Measurements from ENCODE around the gene CDHR5. TPM values are rescaled to one million over a fixed set of nuclear protein-coding genes. Genes with fewer than 3 reads are reported as not detected.

Gene CDHR5
- total RNA-seq, 8 experiments from 2014 or later = 0.31 to 1.3 (median 0.51) TPM

GRCh38 chr11:568306-569157 is 56.2 kb downstream of the CDHR5 start:
- ATAC-seq (replicated peaks in 6 of 8) = peak; percentile 90 to 94 (median 92)
- Histone ChIP-seq H3K4me1 (replicated peaks in 1 of 2) (peaks cover 12 to 26% of the 10 kb centered on the region in 2 donors), H3K4me3 (peak overlapping the region; percentile 49 to 74 (median 68)), H3K27ac (peak overlapping the region; percentile 80 to 90)
- no CpG with 5 or more reads among the region's 123 CpGs for WGBS, 10 experiments
- in situ Hi-C loops (cut with MboI; ENCODE audit: low pct_unique_long_range_greater_than_20kb in 2 of 9, low sequenced_read_pairs in 9 of 9, unreplicated experiment in 9 of 9) = loop anchor here in 1 of 9 experiments (25.0 kb wide), 1 partner anchor 194 kb away; no protein-coding TSS in a partner anchor

- Histone ChIP-seq H3K4me1 (replicated peaks in 1 of 2) (peaks cover 10 to 26% of the 10 kb centered on the region in 2 donors), H3K4me3 (peak overlapping the region; percentile 49 to 74 (median 68)), H3K27ac (peak overlapping the region in 1 of 2 donors; percentile 4)
- WGBS, 10 experiments = 60 to 90% (median 80%) methylated on average over 1 to 4 of the region's 41 CpGs; no CpG with 5 or more reads in 7 of the 10 experiments
- in situ Hi-C loops (cut with MboI; ENCODE audit: low pct_unique_long_range_greater_than_20kb in 2 of 9, low sequenced_read_pairs in 9 of 9, unreplicated experiment in 9 of 9) = loop anchor here in 1 of 9 experiments (25.0 kb wide), 1 partner anchor 195 kb away; no protein-coding TSS in a partner anchor
- ATAC-seq (replicated peaks in 6 of 8) = peak in 5 of 8 experiments; percentile 32 to 41 (median 36)
Observed at GRCh38 chr11:567629-568292, 57.0 kb downstream of the CDHR5 start.

DNA sequence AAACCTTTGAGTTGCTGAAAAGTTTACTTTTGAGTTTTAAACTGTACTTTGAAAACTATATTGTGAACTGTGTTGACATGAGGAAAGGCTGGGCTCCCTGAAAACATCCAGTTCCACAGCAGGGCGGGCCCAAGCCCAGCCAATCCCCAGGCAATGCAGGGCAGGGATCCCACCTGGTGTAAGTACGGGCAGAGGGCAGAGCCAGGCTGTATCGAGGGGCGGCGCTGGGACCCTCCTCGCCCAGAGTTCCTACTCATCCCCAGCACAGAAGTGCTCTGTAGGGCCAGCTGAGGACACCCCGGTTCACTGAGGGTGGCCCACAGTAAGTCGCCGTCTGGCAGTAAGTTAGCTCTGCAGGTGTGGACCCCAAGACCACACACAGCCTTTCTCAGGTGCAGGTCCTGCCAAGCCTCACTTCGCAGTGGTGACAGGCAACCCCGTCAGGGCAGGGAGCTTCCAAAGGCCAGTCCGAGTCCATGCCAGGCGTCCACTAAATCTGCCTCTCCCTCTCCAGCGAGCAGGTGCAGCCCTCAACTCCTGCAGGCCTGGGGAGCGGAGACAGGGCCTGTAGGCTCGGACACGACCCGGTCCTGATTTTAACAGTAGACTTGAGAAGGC is 57.6 kb downstream of the CDHR5 start:
- no peak for ATAC-seq (replicated peaks in 6 of 8)
- Histone ChIP-seq H3K4me1 (replicated peaks in 1 of 2) (peaks cover 10 to 26% of the 10 kb centered on the region in 2 donors), H3K4me3 (peak overlapping the region; percentile 49 to 74 (median 68)), H3K27ac (no peak overlapping the region)
- 50 to 100% (median 89%) methylated on average over 1 to 5 of the region's 18 CpGs; no CpG with 5 or more reads in 7 of the 10 experiments for WGBS, 10 experiments
- in situ Hi-C loops (cut with MboI; ENCODE audit: low pct_unique_long_range_greater_than_20kb in 2 of 9, low sequenced_read_pairs in 9 of 9, unreplicated experiment in 9 of 9) = loop anchor here in 1 of 9 experiments (25.0 kb wide), 1 partner anchor 195 kb away; no protein-coding TSS in a partner anchor

Other genes with a start within 250 kb of the CDHR5 start
- gene PKP3, start 230.7 kb downstream of the CDHR5 start, total RNA-seq = 10 to 100 TPM in 1 of 8 experiments, 1 to 10 TPM in 3, under 1 TPM in 3, not detected in 1; 0.21 to 24.4 (median 3.2) TPM
- gene SIGIRR, start 210.0 kb downstream of the CDHR5 start, total RNA-seq = 100 to 1,000 TPM in 1 of 8 experiments, 10 to 100 TPM in 7; 19.5 to 131 (median 28.5) TPM
- 1 to 10 TPM in 3 of 8 experiments, under 1 TPM in 4, not detected in 1; 0.11 to 4.3 (median 0.60) TPM for gene ANO9, start 182.9 kb downstream of the CDHR5 start, total RNA-seq
- gene PTDSS2, start 174.7 kb downstream of the CDHR5 start, total RNA-seq = 10 to 100 TPM; 11.4 to 37.9 (median 21.2) TPM
- 100 to 1,000 TPM in 4 of 8 experiments, 10 to 100 TPM in 4; 55.8 to 181 (median 94.8) TPM for gene RNH1, start 117.7 kb downstream of the CDHR5 start, total RNA-seq
- 10 to 100 TPM; 38.5 to 96.1 (median 57.2) TPM for gene HRAS, start 89.4 kb downstream of the CDHR5 start, total RNA-seq
- gene LRRC56, start 87.4 kb downstream of the CDHR5 start, total RNA-seq = 1 to 10 TPM in 6 of 8 experiments, under 1 TPM in 2; 0.75 to 7.6 (median 1.8) TPM
- gene LMNTD2, start 64.2 kb downstream of the CDHR5 start, total RNA-seq = 1 to 10 TPM in 4 of 8 experiments, under 1 TPM in 4; 0.29 to 5.4 (median 0.88) TPM
- gene RASSF7, start 64.0 kb downstream of the CDHR5 start, total RNA-seq = 10 to 100 TPM in 1 of 8 experiments, 1 to 10 TPM in 7; 4.6 to 10.4 (median 7.0) TPM
- 10 to 100 TPM; 11.9 to 32.0 (median 16.0) TPM for gene PHRF1, start 48.5 kb downstream of the CDHR5 start, total RNA-seq
- gene IRF7, start 9.0 kb downstream of the CDHR5 start, total RNA-seq = 10 to 100 TPM; 10.2 to 27.9 (median 17.0) TPM
- not detected for gene SCT, start 2.2 kb upstream of the CDHR5 start, total RNA-seq
- 1 to 10 TPM in 1 of 8 experiments, under 1 TPM in 4, not detected in 3; 0.22 to 1.8 (median 0.93) TPM for gene DRD4, start 12.3 kb upstream of the CDHR5 start, total RNA-seq
- gene DEAF1, start 70.3 kb upstream of the CDHR5 start, total RNA-seq = 10 to 100 TPM; 38.5 to 81.6 (median 54.3) TPM
- 10 to 100 TPM; 11.8 to 47.1 (median 20.9) TPM for gene TMEM80, start 70.9 kb upstream of the CDHR5 start, total RNA-seq
- gene EPS8L2, start 81.3 kb upstream of the CDHR5 start, total RNA-seq = 10 to 100 TPM in 3 of 8 experiments, 1 to 10 TPM in 5; 1.2 to 41.9 (median 7.9) TPM
- gene TALDO1, start 122.5 kb upstream of the CDHR5 start, total RNA-seq = 100 to 1,000 TPM in 3 of 8 experiments, 10 to 100 TPM in 5; 62.3 to 304 (median 94.6) TPM
- 10 to 100 TPM; 22.8 to 70.1 (median 38.0) TPM for gene GATD1, start 152.5 kb upstream of the CDHR5 start, total RNA-seq
- gene CEND1, start 165.1 kb upstream of the CDHR5 start, total RNA-seq = 10 to 100 TPM in 5 of 8 experiments, 1 to 10 TPM in 3; 1.8 to 21.7 (median 15.3) TPM
- gene SLC25A22, start 173.3 kb upstream of the CDHR5 start, total RNA-seq = 10 to 100 TPM; 21.4 to 45.6 (median 31.7) TPM
- gene PIDD1, start 180.3 kb upstream of the CDHR5 start, total RNA-seq = 10 to 100 TPM in 6 of 8 experiments, 1 to 10 TPM in 2; 9.0 to 20.0 (median 12.4) TPM
- gene RPLP2, start 185.0 kb upstream of the CDHR5 start, total RNA-seq = 1,000 to 10,000 TPM; 1,135 to 2,145 (median 1,757) TPM
- 10 to 100 TPM in 7 of 8 experiments, 1 to 10 TPM in 1; 5.2 to 58.7 (median 13.1) TPM for gene PNPLA2, start 194.0 kb upstream of the CDHR5 start, total RNA-seq
- gene CRACR2B, start 203.0 kb upstream of the CDHR5 start, total RNA-seq = 10 to 100 TPM in 2 of 8 experiments, 1 to 10 TPM in 6; 3.7 to 15.5 (median 4.8) TPM
- 100 to 1,000 TPM in 4 of 8 experiments, 10 to 100 TPM in 4; 43.0 to 311 (median 121) TPM for gene CD151, start 208.0 kb upstream of the CDHR5 start, total RNA-seq
- 100 to 1,000 TPM in 5 of 8 experiments, 10 to 100 TPM in 3; 51.4 to 290 (median 137) TPM for gene POLR2L, start 217.6 kb upstream of the CDHR5 start, total RNA-seq
- 100 to 1,000 TPM in 1 of 8 experiments, 10 to 100 TPM in 7; 30.9 to 110 (median 41.9) TPM for gene TSPAN4, start 217.9 kb upstream of the CDHR5 start, total RNA-seq